HEK293 (cell line): Measurements from ENCODE around the gene EZH1.

ENCODE experiments used
- OSR2 ChIP-seq: fragments of 450-650 bp; formaldehyde crosslinking; IDR thresholded peaks from 2 replicates; pipeline ENCODE4 v1.5.1; 2016; ENCODE audit warnings: missing biosample characterization, missing genetic modification characterization
- WT1 ChIP-seq: fragments of 450-650 bp; formaldehyde crosslinking; IDR thresholded peaks from 2 replicates; pipeline ENCODE4 v1.5.1; 2016; ENCODE audit warnings: missing biosample characterization, missing genetic modification characterization
- ZEB2 ChIP-seq: fragments of 450-650 bp; formaldehyde crosslinking; IDR thresholded peaks from 2 replicates; pipeline ENCODE4 v1.5.1; 2016; ENCODE audit warnings: missing biosample characterization, missing genetic modification characterization
- ZNF19 ChIP-seq: fragments of 450-650 bp; formaldehyde crosslinking; IDR thresholded peaks from 2 replicates; pipeline ENCODE4; 2016; ENCODE audit warnings: missing biosample characterization, missing genetic modification characterization, low read depth
- ZNF214 ChIP-seq: fragments of 450-650 bp; formaldehyde crosslinking; IDR thresholded peaks from 2 replicates; pipeline ENCODE4 v1.5.1; 2017; ENCODE audit warnings: missing biosample characterization, mild to moderate bottlenecking, missing genetic modification characterization, borderline replicate concordance
- ZNF24 ChIP-seq: fragments of 450-650 bp; formaldehyde crosslinking; IDR thresholded peaks from 2 replicates; pipeline ENCODE4 v1.5.1; 2016; ENCODE audit warnings: missing biosample characterization, missing genetic modification characterization
- ZNF266 ChIP-seq: fragments of 450-650 bp; formaldehyde crosslinking; IDR thresholded peaks from 2 replicates; pipeline ENCODE4 v1.5.1; 2016; ENCODE audit warnings: missing biosample characterization, missing genetic modification characterization, low read depth
- ZNF324 ChIP-seq: fragments of 450-650 bp; formaldehyde crosslinking; IDR thresholded peaks from 2 replicates; pipeline ENCODE4 v1.5.1; 2016; ENCODE audit warnings: missing biosample characterization, missing genetic modification characterization
- ZNF394 ChIP-seq: fragments of 450-650 bp; formaldehyde crosslinking; IDR thresholded peaks from 2 replicates; pipeline ENCODE4 v1.5.1; 2016; ENCODE audit warnings: missing biosample characterization, missing genetic modification characterization, mild to moderate bottlenecking, moderate library complexity, borderline replicate concordance
- ZNF501 ChIP-seq: fragments of 450-650 bp; formaldehyde crosslinking; IDR thresholded peaks from 2 replicates; pipeline ENCODE4 v1.5.1; 2016; ENCODE audit warnings: missing biosample characterization, missing genetic modification characterization
- ZNF558 ChIP-seq: fragments of 450-650 bp; formaldehyde crosslinking; IDR thresholded peaks from 2 replicates; pipeline ENCODE4 v1.5.1; 2016; ENCODE audit warnings: missing biosample characterization, missing genetic modification characterization
- ZNF560 ChIP-seq: fragments of 450-650 bp; formaldehyde crosslinking; IDR thresholded peaks from 2 replicates; pipeline ENCODE4 v1.5.1; 2017; ENCODE audit warnings: missing biosample characterization, missing genetic modification characterization, borderline replicate concordance
- ZNF629 ChIP-seq: fragments of 450-650 bp; formaldehyde crosslinking; IDR thresholded peaks from 2 replicates; pipeline ENCODE4 v1.5.1; 2017; ENCODE audit warnings: missing biosample characterization, missing genetic modification characterization
- ZNF776 ChIP-seq: fragments of 450-650 bp; formaldehyde crosslinking; IDR thresholded peaks from 2 replicates; pipeline ENCODE4 v1.5.0; 2017; ENCODE audit warnings: missing biosample characterization, missing genetic modification characterization, borderline replicate concordance
- ZSCAN30 ChIP-seq: fragments of 450-650 bp; IDR thresholded peaks from 2 replicates; pipeline ENCODE4 v1.5.1; 2018; ENCODE audit warnings: missing biosample characterization, mild to moderate bottlenecking, missing genetic modification characterization, moderate library complexity
- TF ChIP-seq, protein P1 (sequence below): fragments of 450-650 bp; formaldehyde crosslinking; IDR thresholded peaks from 2 replicates; pipeline ENCODE4 v1.5.1; 2016; ENCODE audit warnings: missing biosample characterization, missing genetic modification characterization
- TF ChIP-seq, protein P2 (sequence below): fragments of 450-650 bp; formaldehyde crosslinking; IDR thresholded peaks from 2 replicates; pipeline ENCODE4 v1.5.1; 2016; ENCODE audit warnings: missing biosample characterization, missing genetic modification characterization
- TF ChIP-seq, protein P3 (sequence below): fragments of 450-650 bp; formaldehyde crosslinking; IDR thresholded peaks from 2 replicates; pipeline ENCODE4 v1.5.1; 2016; ENCODE audit warnings: missing biosample characterization, missing genetic modification characterization
- TF ChIP-seq, protein P4 (sequence below): fragments of 450-650 bp; formaldehyde crosslinking; IDR thresholded peaks from 2 replicates; pipeline ENCODE4 v1.5.0; 2017; ENCODE audit warnings: missing biosample characterization, missing genetic modification characterization, borderline replicate concordance

Gene EZH1

DNA sequence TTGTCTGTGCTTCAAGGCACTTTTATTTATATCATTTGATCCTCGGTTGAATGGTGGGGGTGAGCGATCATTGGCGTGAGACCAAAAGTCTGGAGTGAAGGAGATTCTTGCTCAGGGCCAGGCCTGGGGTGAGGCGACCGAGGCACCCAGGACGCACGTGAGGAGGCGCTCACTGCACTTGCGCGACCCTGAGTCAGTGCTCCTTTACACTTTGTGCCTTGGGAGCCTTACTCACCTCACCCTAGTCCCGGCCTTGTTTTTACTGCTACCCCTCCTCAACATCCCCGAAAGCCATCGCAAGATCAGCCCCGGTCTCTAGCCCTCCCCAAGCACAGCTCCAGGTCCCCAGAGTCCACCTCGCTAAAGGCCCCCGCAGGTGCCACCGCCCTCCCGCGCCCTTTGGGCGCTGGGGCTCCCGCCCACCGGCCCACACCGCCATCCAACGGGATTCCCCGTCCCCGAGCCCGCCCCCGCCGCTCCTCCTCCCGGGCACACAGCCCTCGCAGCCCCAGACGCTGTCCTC lies 496 bp downstream of the EZH1 start (continued):
- TF ChIP-seq, protein P1, sequence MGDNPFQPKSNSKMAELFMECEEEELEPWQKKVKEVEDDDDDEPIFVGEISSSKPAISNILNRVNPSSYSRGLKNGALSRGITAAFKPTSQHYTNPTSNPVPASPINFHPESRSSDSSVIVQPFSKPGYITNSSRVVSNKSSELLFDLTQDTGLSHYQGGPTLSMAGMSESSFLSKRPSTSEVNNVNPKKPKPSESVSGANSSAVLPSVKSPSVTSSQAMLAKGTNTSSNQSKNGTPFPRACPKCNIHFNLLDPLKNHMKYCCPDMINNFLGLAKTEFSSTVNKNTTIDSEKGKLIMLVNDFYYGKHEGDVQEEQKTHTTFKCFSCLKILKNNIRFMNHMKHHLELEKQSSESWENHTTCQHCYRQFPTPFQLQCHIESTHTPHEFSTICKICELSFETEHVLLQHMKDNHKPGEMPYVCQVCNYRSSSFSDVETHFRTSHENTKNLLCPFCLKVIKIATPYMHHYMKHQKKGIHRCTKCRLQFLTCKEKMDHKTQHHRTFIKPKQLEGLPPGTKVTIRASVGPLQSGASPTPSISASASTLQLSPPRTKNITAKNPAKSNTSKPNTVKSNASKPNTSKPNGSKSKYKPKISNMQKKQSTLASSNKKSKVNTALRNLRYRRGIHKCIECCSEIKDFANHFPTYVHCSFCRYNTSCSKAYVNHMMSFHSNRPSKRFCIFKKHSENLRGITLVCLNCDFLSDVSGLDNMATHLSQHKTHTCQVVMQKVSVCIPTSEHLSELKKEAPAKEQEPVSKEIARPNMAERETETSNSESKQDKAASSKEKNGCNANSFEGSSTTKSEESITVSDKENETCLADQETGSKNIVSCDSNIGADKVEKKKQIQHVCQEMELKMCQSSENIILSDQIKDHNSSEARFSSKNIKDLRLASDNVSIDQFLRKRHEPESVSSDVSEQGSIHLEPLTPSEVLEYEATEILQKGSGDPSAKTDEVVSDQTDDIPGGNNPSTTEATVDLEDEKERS (tag by site-specific recombination): no peak
- 0 out of 2 replicates have a peak, but pooled peaks have one; percentile 25 for TF ChIP-seq ZEB2 (tag by site-specific recombination)
- no peak for TF ChIP-seq ZNF266 (tag by site-specific recombination)
- no peak for TF ChIP-seq ZNF501
- TF ChIP-seq ZNF324 (tag by site-specific recombination): peak; percentile 68; the same call in 1 of the 2 replicates
- TF ChIP-seq WT1 (tag by site-specific recombination): no peak
- TF ChIP-seq, protein P2, sequence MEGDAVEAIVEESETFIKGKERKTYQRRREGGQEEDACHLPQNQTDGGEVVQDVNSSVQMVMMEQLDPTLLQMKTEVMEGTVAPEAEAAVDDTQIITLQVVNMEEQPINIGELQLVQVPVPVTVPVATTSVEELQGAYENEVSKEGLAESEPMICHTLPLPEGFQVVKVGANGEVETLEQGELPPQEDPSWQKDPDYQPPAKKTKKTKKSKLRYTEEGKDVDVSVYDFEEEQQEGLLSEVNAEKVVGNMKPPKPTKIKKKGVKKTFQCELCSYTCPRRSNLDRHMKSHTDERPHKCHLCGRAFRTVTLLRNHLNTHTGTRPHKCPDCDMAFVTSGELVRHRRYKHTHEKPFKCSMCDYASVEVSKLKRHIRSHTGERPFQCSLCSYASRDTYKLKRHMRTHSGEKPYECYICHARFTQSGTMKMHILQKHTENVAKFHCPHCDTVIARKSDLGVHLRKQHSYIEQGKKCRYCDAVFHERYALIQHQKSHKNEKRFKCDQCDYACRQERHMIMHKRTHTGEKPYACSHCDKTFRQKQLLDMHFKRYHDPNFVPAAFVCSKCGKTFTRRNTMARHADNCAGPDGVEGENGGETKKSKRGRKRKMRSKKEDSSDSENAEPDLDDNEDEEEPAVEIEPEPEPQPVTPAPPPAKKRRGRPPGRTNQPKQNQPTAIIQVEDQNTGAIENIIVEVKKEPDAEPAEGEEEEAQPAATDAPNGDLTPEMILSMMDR: no peak; the same call in none of the 2 replicates
- no peak for TF ChIP-seq ZNF776 (tag by site-specific recombination)
- TF ChIP-seq, protein P3, sequence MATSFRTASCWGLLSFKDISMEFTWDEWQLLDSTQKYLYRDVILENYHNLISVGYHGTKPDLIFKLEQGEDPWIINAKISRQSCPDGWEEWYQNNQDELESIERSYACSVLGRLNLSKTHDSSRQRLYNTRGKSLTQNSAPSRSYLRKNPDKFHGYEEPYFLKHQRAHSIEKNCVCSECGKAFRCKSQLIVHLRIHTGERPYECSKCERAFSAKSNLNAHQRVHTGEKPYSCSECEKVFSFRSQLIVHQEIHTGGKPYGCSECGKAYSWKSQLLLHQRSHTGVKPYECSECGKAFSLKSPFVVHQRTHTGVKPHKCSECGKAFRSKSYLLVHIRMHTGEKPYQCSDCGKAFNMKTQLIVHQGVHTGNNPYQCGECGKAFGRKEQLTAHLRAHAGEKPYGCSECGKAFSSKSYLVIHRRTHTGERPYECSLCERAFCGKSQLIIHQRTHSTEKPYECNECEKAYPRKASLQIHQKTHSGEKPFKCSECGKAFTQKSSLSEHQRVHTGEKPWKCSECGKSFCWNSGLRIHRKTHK (tag by site-specific recombination): no peak
- TF ChIP-seq, protein P4, sequence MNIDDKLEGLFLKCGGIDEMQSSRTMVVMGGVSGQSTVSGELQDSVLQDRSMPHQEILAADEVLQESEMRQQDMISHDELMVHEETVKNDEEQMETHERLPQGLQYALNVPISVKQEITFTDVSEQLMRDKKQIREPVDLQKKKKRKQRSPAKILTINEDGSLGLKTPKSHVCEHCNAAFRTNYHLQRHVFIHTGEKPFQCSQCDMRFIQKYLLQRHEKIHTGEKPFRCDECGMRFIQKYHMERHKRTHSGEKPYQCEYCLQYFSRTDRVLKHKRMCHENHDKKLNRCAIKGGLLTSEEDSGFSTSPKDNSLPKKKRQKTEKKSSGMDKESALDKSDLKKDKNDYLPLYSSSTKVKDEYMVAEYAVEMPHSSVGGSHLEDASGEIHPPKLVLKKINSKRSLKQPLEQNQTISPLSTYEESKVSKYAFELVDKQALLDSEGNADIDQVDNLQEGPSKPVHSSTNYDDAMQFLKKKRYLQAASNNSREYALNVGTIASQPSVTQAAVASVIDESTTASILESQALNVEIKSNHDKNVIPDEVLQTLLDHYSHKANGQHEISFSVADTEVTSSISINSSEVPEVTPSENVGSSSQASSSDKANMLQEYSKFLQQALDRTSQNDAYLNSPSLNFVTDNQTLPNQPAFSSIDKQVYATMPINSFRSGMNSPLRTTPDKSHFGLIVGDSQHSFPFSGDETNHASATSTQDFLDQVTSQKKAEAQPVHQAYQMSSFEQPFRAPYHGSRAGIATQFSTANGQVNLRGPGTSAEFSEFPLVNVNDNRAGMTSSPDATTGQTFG (tag by site-specific recombination): no peak
- TF ChIP-seq ZNF19 (tag by site-specific recombination): no peak
- TF ChIP-seq ZSCAN30 (tag by site-specific recombination): 0 out of 2 replicates have a peak, but pooled peaks have one; percentile 33
- TF ChIP-seq ZNF560 (tag by site-specific recombination): no peak
- TF ChIP-seq ZNF558 (tag by site-specific recombination): no peak
- no peak for TF ChIP-seq OSR2
- TF ChIP-seq ZNF394 (tag by site-specific recombination): 0 out of 2 replicates have a peak, but pooled peaks have one; percentile 13
- no peak for TF ChIP-seq ZNF214 (tag by site-specific recombination)
- TF ChIP-seq ZNF629 (tag by site-specific recombination): no peak
- TF ChIP-seq ZNF24 (tag by site-specific recombination): no peak
- TF ChIP-seq, all 188 proteins: peak for 30
